NCI-H1105 treated with DMSO at 0.1 percent for 48 hours (cell line): ENCODE results near the gene APBB2.

Experiments
- DNase-seq: peaks from one replicate; lab custom pipeline; 2025; lab: John Stamatoyannopoulos, UW

APBB2 gene

DNA sequence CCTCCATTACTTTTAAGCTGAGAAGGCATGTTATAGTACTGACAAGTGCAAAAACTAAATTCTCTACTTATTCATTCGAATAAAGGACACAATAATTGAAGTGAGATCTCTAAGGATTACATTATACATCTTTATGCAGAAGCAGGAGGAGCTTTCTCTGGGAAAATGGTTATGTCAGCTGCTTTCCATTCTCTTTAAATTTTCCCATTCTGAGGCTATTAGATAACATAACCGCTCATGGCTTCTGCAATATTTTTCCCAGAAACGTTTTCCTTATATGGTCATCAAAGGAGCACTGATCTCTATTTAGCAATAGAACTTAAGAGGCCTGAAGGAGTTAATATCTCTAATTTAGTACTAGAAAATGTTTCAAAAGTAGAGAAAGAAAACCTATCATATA lies 243.0 kb downstream of the APBB2 start:
- no peak for DNase-seq

DNA sequence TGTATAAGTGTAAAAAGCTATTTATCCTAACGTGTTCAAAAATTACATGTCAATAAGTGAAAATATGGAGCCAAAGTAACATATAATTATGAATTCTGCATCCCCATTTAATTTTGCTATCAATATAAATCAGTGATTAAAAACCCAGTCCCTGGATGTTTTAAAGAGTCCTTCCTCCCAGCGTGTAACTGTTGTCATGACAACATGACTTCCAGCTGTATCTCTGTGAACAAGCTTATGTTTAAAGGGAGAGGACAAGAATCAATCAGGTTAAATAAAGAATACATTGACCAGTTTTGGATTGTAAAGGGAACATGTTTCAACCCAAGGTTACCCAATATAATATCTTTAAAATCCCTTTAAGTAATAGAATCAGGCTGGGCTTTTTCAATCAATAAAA lies 244.8 kb downstream of the APBB2 start:
- no peak for DNase-seq

DNA sequence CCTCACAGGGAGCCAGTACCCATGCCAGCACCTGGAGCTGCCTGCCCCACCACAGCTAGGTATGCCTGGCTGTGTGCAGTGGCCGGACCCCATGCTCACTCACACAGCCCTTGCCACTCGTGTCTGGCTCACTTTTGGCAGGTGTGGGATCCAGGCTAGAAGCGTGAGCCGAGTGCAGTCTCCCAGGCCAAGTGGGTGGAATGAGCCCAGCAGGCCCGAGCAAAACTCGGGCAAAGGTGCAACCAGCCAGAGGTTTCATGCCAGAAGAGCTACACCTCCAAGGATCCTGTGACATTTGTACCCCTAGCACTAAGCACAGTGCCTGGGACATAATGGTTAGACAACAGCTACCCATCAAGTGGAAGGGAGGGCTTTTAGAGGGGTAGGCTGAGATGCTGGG lies 246.8 kb downstream of the APBB2 start:
- DNase-seq = no peak

DNA sequence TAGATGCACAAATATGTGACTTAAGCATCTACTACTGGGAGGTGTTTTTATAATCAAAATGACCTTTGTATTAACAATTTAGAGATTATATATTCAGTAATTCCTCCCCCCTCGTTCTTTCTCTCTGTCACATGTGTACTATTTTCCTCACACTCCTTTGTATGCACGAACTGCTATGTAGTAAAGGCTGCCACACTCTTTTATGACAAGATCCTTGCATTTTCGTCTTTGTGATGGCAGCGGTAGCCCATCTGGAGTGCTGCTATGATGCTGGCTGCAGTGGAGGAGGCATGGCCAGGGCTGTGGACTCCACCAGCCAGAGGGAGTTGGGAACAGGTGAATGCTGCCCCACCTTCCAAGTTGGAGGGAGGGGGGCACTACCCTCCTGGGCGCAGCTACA lies 248.3 kb downstream of the APBB2 start:
- DNase-seq = no peak

DNA sequence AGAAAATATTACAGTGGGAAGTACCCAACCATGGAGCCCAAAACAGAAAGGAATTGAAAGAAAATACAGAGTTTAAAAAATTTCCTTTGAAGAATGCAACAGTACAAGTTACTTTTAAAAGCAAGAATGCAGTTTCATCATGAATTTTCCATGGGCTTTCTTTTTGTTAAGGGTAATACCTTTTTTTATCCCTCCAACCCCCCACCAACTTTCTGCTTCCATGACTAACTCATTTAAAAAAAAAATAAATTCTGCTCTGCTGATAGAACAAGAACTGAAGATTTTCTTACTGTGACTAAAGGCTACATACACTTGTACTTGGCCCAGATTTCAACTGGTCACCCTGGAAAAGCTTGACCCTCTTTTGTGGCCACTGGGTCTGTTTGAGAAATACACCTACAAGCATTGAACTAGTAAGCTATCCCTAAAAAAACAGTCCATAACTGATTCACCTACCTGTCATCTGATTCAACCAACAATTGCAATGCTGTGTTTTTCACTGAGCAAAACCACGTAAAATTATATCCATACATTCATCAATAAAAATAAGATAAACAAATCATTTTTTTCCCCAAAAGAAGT lies 250.4 kb downstream of the APBB2 start:
- DNase-seq = no peak

DNA sequence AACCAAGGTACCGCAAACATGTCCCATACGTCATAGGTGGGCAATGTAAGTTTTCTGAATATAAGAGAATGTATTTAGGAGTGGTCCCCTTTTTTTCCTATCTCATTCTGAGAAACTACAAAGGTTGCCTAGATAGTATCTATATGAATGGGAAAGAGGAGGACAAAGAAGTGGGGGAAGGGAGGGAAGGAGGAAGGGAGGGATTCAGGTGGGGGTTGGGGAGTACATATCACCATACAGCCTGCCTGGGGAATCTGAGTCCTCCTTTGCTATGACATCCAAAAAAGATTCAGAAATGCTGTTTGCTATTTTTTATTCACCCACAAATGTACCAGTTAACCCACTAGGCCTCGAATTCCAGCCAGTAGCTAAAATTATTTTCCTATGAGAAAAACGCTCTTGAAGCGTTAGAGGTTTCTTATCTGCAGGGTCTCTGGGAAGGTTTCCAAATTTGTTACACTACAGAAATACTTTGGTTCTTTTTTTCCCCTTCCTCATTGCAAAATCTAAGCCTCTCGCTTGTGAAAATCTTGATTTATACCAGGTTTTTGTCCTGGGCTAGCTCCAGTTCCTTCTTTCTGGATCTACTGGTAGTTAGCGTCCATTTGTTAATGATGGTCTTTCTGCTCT lies 251.7 kb downstream of the APBB2 start:
- no peak for DNase-seq

DNA sequence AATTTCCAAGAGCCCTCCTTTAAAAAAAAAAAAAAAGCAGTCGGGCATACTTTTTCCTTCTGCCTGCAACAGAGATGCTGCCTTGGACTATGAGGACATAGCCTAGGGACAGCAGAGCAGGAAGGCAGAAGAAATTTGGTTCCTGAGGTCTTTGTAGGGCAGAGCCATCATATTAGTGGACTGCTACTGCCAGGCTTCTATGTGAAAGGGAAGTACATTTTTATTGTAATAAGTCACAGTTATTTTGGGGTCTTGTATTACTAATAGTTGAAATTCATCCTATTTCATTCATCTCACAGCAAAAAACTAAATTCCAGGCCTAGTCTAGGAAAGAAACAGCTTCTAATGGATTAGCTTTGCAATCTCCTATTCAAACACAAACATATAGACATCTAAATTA lies 253.4 kb downstream of the APBB2 start:
- no peak for DNase-seq

DNA sequence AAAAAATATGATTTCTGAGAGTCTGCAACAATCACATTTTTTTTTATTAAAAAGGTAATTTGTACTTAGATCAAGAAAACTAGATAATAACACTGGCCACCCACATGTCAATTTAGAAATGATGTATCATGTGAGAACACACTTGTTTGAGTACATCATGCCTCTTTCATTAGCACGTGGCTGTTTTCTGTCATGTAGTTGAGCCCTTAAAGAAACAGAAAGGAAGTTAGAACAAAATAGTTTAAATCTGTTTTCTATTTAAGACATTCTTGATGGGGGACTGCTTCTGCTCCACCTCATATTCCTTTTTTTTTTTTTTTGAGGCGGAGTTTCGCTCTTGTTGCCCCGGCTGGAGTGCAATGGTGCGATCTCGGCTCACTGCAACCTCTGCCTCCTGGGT lies 257.1 kb downstream of the APBB2 start:
- no peak for DNase-seq

DNA sequence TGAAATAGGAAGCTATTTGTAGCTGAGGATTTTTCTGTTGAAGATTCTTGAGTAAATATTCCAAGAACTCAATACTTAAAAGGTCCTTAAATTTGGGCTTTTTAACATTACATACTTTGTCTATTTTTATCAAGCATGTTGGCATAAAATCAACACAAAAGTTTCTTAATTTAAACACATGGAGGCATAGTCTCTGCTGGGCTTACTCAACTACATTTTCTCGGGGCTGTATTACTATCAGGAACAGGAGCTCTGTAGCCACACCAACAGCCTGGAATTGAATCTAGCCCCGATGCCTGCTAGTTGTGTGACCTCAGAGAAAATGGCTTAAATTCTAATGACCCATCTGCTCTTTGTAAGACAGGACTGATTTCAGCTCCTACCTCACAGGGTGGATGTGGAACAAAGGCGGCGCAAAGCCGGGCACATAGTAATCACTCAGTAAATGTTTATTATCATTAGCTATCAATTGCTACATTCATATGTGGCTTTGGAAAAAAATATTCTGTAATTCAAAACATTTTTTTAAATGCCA lies 257.6 kb downstream of the APBB2 start:
- DNase-seq = no peak

DNA sequence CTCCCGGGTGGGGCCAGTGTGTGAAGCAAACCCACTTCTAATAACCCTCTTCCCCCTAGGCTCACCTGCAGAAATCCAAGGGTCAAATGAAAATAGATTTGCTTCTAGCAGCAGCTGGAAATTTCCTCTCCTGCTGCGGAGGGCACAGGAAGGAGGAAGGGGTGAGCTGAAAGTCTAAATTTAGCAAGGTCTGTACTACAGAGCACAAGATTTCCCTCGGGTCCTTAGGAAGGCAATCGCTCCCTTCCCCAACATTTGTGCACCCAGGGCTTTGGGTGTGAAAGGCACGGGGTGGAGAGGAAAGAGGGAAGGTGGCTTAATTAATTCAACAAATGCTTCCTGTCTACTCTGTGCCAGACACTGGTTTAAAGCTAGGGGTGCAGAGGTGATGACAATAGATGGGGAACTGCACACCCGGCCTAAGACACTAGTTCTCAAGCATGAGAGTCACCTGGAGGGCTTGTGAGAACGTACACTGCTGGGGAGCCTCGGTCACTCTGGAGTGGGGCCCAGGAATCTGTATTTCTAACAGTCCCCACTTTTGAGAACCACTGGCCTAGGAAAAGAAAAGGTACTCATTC lies 260.2 kb downstream of the APBB2 start:
- DNase-seq = no peak

DNA sequence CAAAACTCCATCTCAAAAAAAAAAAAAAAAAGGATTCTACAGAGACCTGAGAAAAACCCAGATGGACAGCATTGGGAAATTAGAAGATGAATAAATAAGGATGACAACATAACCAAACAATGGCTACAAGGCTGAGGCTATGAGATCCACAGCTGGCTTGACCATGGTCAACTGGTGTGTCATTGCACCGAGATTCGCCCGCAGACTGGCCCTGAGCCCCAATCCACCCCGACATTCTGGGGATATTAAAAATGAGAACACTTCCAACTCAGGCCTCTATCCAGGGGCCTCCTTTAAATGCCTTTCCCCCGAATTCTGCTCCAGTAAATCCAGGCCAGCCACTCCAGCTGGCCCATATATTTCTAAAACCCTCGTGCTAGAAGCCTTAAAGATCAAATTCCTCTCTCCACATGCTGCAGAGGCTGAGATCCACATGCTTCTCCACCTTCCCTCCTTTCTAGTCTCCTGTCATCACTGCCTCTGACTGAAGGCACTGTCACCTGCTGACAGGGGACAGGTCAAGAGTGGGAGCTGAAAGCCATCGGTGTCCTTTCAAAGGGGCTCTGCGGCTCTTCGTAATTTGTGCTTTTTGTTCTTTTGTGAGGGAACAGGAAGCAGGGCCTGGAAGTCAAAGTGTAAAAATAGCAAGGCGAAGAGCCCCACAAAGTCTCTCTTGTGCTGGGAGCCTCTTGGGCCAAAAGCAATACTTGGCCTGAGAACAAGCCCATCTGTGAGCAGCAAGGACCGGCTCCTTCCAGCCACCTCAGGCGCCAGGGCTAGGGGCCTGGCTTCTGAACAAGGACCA lies 260.9 kb downstream of the APBB2 start:
- DNase-seq = no peak

DNA sequence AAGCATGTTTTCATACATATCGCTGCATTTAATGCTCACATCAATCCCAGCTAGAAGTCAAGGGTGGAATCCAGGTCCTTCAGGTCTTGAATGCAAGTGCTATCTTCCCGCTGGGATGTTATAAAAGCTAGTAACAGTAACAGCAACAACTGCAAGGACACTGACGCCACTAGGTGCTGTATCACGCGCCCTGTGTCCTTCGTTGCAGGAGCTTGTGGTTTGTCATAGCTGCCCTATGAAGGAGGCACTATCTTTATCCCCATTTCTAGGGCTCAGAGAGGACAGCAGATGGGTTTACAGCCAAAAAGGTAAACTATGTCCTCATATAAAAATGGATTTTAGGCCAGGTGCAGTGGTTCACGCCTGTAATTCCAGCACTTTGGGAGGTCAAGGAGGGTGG lies 261.7 kb downstream of the APBB2 start:
- DNase-seq = no peak

DNA sequence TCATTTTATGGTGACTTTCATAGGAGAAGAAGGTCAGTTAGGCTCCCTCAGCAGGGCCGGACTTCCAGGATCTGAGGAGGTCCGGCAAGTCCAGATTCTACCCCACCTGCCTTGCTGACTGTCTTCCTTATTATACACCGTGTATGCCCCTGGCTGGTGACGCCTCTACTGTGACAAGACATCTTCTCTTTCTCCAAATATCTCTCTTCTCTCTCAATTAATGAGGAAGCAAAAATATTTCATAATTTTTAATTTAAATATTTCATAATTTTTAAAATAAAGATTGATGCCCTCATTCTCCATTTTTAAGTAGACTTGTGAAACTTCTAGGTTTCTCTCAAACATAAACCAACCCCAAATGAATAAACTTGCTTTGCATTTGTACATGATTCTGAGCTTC lies 262.1 kb downstream of the APBB2 start:
- no peak for DNase-seq

DNA sequence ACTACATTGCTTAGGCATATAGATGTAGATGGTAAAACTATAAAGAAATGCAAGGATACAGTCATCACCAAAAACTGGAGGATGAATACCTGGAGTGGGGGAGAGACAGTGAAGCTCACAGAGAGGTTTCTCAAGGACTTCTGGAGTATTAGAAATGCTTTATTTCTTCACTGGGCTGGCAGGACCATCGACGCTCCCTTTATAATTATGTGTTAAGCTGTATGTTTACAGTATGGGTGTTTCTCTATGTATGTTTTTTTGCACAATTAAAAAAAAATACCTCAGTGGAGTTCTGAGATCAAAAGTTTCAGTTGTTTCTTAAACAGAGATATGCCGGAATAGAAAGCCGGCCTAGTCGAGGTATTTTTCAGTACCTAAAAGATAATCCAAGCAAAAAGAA lies 263.3 kb downstream of the APBB2 start:
- DNase-seq = no peak

DNA sequence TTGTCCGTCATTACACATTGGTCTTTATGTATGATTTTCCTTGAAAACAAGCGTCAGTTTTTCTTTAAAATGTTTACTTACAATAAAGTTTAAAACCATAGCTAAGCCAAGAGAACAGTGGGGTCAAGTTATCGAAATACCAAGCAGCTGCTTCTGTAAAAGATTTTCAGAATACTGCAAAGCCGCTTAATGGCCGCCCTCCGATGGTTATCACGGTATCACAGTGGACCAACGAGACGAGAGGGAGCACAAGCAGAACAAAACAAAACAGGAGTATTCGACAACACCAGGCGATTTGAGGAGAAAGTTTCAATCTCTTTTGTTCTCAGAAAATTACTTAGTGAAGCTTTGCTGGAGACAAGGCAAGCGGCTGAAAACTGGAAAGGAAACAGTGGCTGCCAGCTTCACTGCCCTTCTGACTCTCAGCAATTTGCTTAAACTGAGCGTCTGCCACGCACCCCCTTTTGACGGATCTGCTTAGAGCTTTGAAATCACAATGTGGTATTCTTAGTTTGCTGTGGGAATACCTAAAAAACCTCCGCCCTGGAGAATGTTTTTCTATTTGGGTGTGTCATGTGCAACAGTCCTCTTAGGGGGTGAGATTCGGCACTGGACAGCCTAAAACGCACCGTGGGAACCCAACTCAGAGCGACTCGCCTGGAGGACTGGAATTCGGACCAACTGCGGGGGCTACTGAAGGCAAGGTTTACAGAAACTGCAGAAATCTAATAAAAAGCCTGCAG lies 264.8 kb downstream of the APBB2 start:
- DNase-seq = no peak

DNA sequence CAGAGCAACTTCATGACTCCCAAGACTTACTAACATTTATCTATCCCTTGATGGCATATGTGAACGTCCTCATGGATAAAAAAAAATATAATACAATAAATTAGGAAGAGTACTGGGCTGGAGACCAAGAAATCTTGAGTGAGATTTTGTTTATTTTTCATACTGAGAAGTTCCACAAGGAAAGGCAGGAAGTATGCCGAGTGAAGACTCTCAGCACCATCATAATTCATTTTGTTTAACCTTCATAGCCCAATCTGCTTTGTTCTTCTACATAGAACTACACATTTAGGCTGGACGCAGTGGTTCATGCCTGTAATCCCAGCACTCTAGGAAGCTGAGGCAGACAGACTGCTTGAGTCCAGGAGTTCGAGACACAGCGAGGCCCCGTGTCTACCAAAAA lies 266.3 kb downstream of the APBB2 start:
- DNase-seq = no peak

DNA sequence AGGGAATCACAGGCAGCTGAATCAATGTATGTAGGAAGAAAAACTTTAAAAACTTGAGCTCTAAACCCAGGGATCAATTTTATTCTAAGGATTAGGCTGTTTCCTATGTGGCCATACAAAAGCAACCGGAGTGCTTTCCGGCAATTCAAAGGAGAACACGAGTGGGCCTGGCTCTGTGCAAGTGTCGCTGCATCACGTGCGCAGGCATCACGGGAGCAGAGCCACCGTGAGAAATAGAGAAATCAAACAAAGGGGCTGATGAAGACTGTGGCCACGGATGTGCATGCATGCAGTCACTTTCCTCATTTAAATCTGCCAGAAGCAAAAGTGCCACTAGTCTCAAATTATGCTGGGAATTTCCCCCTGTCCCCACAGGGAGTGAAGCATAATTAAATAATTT lies 267.7 kb downstream of the APBB2 start:
- DNase-seq = no peak

DNA sequence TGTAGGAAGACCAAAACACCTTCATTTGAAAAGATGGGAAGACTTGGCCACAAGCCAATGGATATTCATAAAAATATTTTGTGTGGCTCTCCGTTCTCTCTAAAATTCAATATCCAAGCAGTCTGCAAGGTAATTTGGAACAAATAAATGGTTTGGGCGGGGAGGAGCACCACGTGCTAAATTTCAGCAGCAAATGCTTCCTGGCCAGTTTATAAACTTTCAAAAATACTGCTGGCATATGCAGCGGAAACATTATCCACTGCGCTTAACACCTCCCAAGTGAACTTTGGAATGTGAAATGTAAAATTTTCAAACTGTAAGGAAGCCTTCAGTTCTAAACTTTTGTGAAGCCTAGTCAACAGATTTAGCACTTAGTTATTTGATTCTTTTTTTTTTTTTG lies 273.6 kb downstream of the APBB2 start:
- no peak for DNase-seq

DNA sequence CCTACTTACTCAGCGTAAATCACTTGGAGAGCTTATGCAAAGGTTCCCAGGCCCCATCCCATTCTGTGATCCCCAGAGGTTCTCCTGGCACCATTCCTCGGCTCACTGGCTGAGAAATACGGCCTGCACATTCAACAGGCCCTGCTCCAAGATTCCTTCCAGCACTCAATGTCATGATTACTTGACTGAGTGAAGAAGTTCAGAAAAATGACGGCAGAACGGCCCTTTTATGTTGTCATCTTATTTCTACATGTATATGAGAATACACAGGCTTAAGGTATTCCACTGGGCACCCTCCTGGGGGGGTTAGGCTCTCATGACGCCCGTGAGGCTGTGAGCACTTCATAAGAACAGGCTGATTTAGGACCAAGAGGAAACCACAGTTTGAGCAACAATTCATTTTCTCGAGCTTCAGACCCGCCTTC lies 274.0 kb downstream of the APBB2 start:
- DNase-seq = no peak

DNA sequence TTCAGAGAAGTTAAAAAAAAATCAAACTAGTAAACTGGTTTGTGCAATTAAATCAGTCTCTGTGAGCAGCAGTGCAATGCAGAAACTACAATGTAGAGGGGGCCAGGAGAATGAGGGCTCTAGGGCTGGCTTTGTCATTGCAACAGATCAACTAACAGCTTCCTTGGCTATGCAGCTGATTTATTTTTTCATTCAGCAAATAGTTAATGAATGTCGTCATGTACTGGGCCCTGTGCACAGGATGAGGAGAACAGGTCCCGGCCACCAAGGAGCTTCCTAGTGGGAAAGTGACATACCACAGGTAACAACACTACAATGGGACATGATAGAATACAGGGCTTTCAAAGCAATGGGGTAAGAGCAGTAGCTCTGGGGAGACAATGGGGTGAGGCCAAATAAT lies 274.5 kb downstream of the APBB2 start:
- no peak for DNase-seq

DNA sequence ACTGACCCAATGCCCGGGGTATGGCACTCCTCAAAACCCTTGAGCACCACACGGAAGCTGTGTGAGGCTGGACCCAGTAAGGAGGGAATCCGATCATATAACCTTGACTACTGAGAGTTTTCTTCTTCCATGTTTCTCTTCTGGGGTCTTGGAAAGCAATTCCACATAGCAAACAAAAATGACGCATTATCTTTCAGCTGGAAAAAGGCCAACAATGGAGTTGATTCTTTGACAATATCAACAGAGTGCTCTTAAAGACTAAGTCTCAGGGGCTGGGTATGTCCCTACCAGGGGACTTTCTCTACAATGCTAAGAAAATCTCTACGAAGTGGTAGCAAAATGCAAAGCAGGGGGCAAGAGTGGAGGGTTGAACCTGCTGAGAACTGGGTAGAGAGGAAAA lies 276.0 kb downstream of the APBB2 start:
- no peak for DNase-seq

DNA sequence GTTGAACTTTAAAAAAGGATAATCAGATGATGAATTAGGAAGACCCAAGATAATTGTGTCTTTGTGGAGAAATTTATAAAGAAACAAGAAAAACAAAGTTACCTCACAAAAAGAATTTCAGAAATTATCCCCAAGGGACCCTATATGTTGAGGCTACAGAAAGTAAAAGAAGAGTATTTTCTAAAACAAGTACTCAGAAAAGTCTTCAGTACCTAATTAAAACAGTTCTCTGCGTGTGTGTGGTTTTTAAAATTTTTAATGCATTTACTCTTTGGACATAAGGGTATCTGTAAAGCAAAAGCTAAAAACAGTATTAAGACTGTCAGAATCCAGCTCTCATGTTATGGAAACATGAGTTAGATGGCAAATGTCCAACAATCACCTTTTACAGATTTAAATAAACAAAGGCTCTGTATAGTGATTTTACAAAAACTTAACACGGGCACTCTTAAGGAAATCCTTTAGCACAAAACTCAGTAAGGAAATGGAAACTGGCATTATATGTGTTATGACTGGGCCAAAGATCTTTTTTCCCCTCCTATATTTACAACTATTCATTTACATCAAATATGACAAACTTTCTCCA lies 277.1 kb downstream of the APBB2 start:
- no peak for DNase-seq
